Measurements from ENCODE around the gene GGTLC2.

- TF ChIP-seq CTCF (IDR thresholded peaks at IDR 0.05) (no peak), EP300 (IDR thresholded peaks at IDR 0.05) (no peak), POLR2A (IDR thresholded peaks at IDR 0.05) (no peak), POLR2AphosphoS5 (IDR thresholded peaks at IDR 0.05) (no peak)
Measured at GRCh38 chr22:22604326-22605073, 39.9 kb upstream of the GGTLC2 start.

Measured in suprapubic skin (tissue), 4 donors.